Stomach (tissue), 9 donors: ENCODE results near the gene CFTR. TPM values are rescaled to one million over a fixed set of nuclear protein-coding genes. Genes with fewer than 3 reads are reported as not detected.
A peak's percentile ranks its signal among the peaks of the same experiment; 100 is the strongest.

Experiments
- DNase-seq, 2 donors: peaks; one replicate each; pipeline versions ENCODE4 v3.0.0 to v3.0.0-alpha.2; 2013 to 2019
- H3K27ac ChIP-seq, 5 donors: fragments of 200-600 bp in 4 of 5; sonication (generic) in 4 of 5; one replicate each; pipeline ENCODE4 v1.5.1; 2013 to 2019; ENCODE audit warnings: mild to moderate bottlenecking in 1 of 5, moderate library complexity in 1 of 5
- H3K27me3 ChIP-seq, 3 donors: fragments of 200-600 bp; sonication (generic); one replicate each; pipeline ENCODE4 v1.5.1; 2017 to 2019; ENCODE audit warnings: mixed run types in 1 of 3
- H3K36me3 ChIP-seq, 4 donors: fragments of 200-600 bp; sonication (generic); 1 replicate in 3 of 4; 2 replicates in 1 of 4; pipeline ENCODE4 v1.5.1; 2016 to 2019
- H3K4me1 ChIP-seq, 4 donors: fragments of 200-600 bp; sonication (generic); one replicate each; pipeline ENCODE4 v1.5.1; 2016 to 2019
- H3K4me3 ChIP-seq, 4 donors: fragments of 200-600 bp; sonication (generic) in 3 of 4; one replicate each; pipeline ENCODE4 v1.5.1; 2016 to 2019; ENCODE audit warnings: mild to moderate bottlenecking in 1 of 4
- H3K9me3 ChIP-seq, 4 donors: fragments of 200-600 bp; sonication (generic); one replicate each; pipeline ENCODE4 v1.5.1; 2016 to 2019
- CTCF ChIP-seq, 7 experiments: fragments of 450-650 bp in 4 of 7; fragments of 200-600 bp in 3 of 7; sonication (generic) in 3 of 7; IDR thresholded peaks; one replicate each; pipeline ENCODE4 v1.5.1; 2016 to 2019; ENCODE audit warnings: antibody characterized with exemption in 7 of 7, control low read depth in 2 of 7, mild to moderate bottlenecking in 1 of 7
- EP300 ChIP-seq: sonication (generic); formaldehyde crosslinking; IDR thresholded peaks from one replicate; pipeline ENCODE4 v1.6.1; 2017; ENCODE audit warnings: antibody characterized with exemption
- POLR2A ChIP-seq, 4 donors: fragments of 450-650 bp; IDR thresholded peaks; one replicate each; pipeline ENCODE4 v1.6.1; 2016; ENCODE audit warnings: antibody characterized with exemption in 4 of 4, control low read depth in 2 of 4, mild to moderate bottlenecking in 1 of 4, moderate library complexity in 1 of 4
- POLR2AphosphoS5 ChIP-seq, 3 donors: sonication (generic); formaldehyde crosslinking; IDR thresholded peaks; one replicate each; pipeline ENCODE4 v1.6.1; 2016; ENCODE audit warnings: antibody characterized with exemption in 3 of 3
- WGBS, 5 donors: extraction: QIAGEN DNeasy Blood & Tissue Kit in 3 of 5; methylation state at CpG; one replicate each; pipeline versions ENCODE4 v1.1.5 to v1.1.7; 2013 to 2018; 5-methylcytosine and 5-hydroxymethylcytosine counted together
- intact Hi-C: fragments of 100-400 bp; cut with DNase I; formaldehyde crosslinking; loops from one replicate; pipeline ENCODE4 v1.15.1; 2023; ENCODE audit warnings: low total_unique reads
- polyA plus RNA-seq, 3 donors: library from polyadenylated mRNA; stranded (reverse); fragments of 200-250 nt; gene quantifications; one replicate each; pipeline ENCODE4 v1.2.3, GENCODE V29; 2013
- total RNA-seq, 5 donors: library from RNA; depleted of rRNA; stranded (reverse); fragments of >200 nt; gene quantifications; one replicate each; pipeline versions ENCODE4 v1.1.0 to v1.2.3, GENCODE V29; 2014 to 2016
- donor health status: healthy with polysubstance abuse.
- donor health status: Bipolar disorder and iron deficiency.
- donor health status: healthy.

Gene CFTR
- total and polyA plus RNA-seq, 8 donors, result under 0.01 to 130 (median 1.7) TPM; not detected in 1

GRCh38 chr7:117478836-117479224, 995 bp upstream of the CFTR start:
- no peak for TF ChIP-seq CTCF (IDR thresholded peaks at IDR 0.05)
- TF ChIP-seq POLR2AphosphoS5 (IDR thresholded peaks at IDR 0.05), result no peak
- intact Hi-C loops, result no loop called here
- Histone ChIP-seq H3K27me3 (peaks cover 0 to 36% (median 6%) of the 10 kb centered on the region in 3 donors), H3K4me1 (peaks cover 0 to 23% (median 16%) of the 10 kb centered on the region in 4 donors), H3K27ac (no peak overlapping the region), H3K36me3 (no peaks in the 10 kb centered on the region), H3K4me3 (peak overlapping the region; percentile 47 to 58 (median 50)), H3K9me3 (no peaks in the 10 kb centered on the region)
- peak in 1 of 2 donors; percentile 35 for DNase-seq
- 23 to 35% (median 26%) methylated on average over 11 of the region's 11 CpGs for WGBS, 5 donors

GRCh38 chr7:117480055-117480362, 184 bp downstream of the CFTR start:
- peaks cover 0 to 23% (median 16%) of the 10 kb centered on the region in 4 donors for H3K4me1 ChIP-seq
- no peak for DNase-seq
- TF ChIP-seq POLR2A (IDR thresholded peaks at IDR 0.05), result no peak
- no peak for TF ChIP-seq CTCF (IDR thresholded peaks at IDR 0.05)
- TF ChIP-seq EP300, result no peak
- no peak for TF ChIP-seq POLR2AphosphoS5 (IDR thresholded peaks at IDR 0.05)
- no peaks in the 10 kb centered on the region for H3K36me3 ChIP-seq
- H3K4me3 ChIP-seq, result peak overlapping the region; percentile 47 to 58 (median 50)
- WGBS, 5 donors, result 3 to 7% (median 4%) methylated on average over 11 of the region's 11 CpGs
- no peaks in the 10 kb centered on the region for H3K9me3 ChIP-seq
- H3K27ac ChIP-seq, result no peak overlapping the region
- peaks cover 0 to 39% (median 6%) of the 10 kb centered on the region in 3 donors for H3K27me3 ChIP-seq
- intact Hi-C loops, result no loop called here

- DNase-seq, result peak in 1 of 2 donors; percentile 23
- WGBS, 5 donors, result 18 to 56% (median 29%) methylated on average over 2 of the region's 2 CpGs
Measured at GRCh38 chr7:117480978-117481377, 1.2 kb downstream of the CFTR start.

GRCh38 chr7:117485118-117485620, 5.3 kb downstream of the CFTR start:
- Histone ChIP-seq H3K4me1 (peaks cover 0 to 4% (median 2%) of the 10 kb centered on the region in 4 donors), H3K36me3 (no peaks in the 10 kb centered on the region), H3K4me3 (no peak overlapping the region), H3K9me3 (no peaks in the 10 kb centered on the region), H3K27me3 (peaks cover 0 to 26% (median 0%) of the 10 kb centered on the region in 3 donors), H3K27ac (no peak overlapping the region)
- 45 to 59% (median 54%) methylated on average over 2 of the region's 2 CpGs for WGBS, 5 donors
- no peak for TF ChIP-seq POLR2AphosphoS5 (IDR thresholded peaks at IDR 0.05)
- TF ChIP-seq CTCF (IDR thresholded peaks at IDR 0.05), result no peak
- no peak for TF ChIP-seq EP300
- no peak for TF ChIP-seq POLR2A (IDR thresholded peaks at IDR 0.05)
- intact Hi-C loops, result no loop called here
- DNase-seq, result no peak

More at GRCh38 chr7:117480978-117481377, 1.2 kb downstream of the CFTR start:
- Histone ChIP-seq H3K4me3 (no peak overlapping the region), H3K9me3 (no peaks in the 10 kb centered on the region), H3K4me1 (peaks cover 0 to 23% (median 13%) of the 10 kb centered on the region in 4 donors), H3K36me3 (no peaks in the 10 kb centered on the region), H3K27me3 (peaks cover 0 to 42% (median 6%) of the 10 kb centered on the region in 3 donors), H3K27ac (no peak overlapping the region)
- intact Hi-C loops, result no loop called here
- TF ChIP-seq EP300 (no peak), POLR2AphosphoS5 (IDR thresholded peaks at IDR 0.05) (no peak), POLR2A (IDR thresholded peaks at IDR 0.05) (no peak), CTCF (IDR thresholded peaks at IDR 0.05) (no peak)
